GM12878 (cell line): ENCODE results near the gene CEBPG. TPM values are rescaled to one million over a fixed set of nuclear protein-coding genes. Genes with fewer than 3 reads are reported as not detected.

ENCODE experiments used
- ATAC-seq: fragments of 200-7000 bp; cut with Tn5 transposase; 3 replicates; pipeline ENCODE4 v1.9.1; 2020; ENCODE audit warnings: mild to moderate bottlenecking, moderate library complexity
- BruUV-seq: library from RNA; stranded (reverse); fragments of 400-500 nt; replicated peaks from 2 replicates; lab custom pipeline; 2021; lab: Mats Ljungman, UMichigan
- CTCF ChIA-PET: fragments of 300-600 bp; sonication (Branson Sonifier 250); formaldehyde crosslinking; extraction: SDS; loops from one replicate; lab custom pipeline; 2021; ENCODE audit warnings: inconsistent platforms; lab: Yijun Ruan, JAX
- POLR2A ChIA-PET: fragments of 350-600 bp; formaldehyde crosslinking; extraction: SDS; loops from one replicate; lab custom pipeline; 2021; ENCODE audit warnings: inconsistent platforms; lab: Charles Lee
- RAD21 ChIA-PET: fragments of 300-600 bp; sonication (Branson Sonifier 250); formaldehyde crosslinking; loops from one replicate; lab custom pipeline; 2023; ENCODE audit warnings: antibody characterized with exemption; ENCODE audit not compliant: unreplicated experiment; lab: Charles Lee
- SMC1A ChIA-PET: fragments of 300-600 bp; sonication (Branson Sonifier 250); formaldehyde crosslinking; loops from one replicate; lab custom pipeline; 2023; ENCODE audit not compliant: unreplicated experiment, uncharacterized antibody; lab: Charles Lee
- DNase-seq: peaks from one replicate; pipeline ENCODE4 v3.0.0-alpha.2; 2011; ENCODE audit warnings: low read depth, low spot score
- FAIRE-seq: peaks from 3 replicates; lab custom pipeline; 2011; peaks lifted over from hg19 to GRCh38; lab: Jason Lieb, UNC
- H2AFZ ChIP-seq: 2 replicates; pipeline ENCODE4 v1.6.0; 2011; ENCODE audit warnings: low read depth, low read length, control low read depth; ENCODE audit not compliant: control insufficient read depth
- H3K27ac ChIP-seq: 2 replicates; pipeline ENCODE4 v1.5.1; 2011; ENCODE audit warnings: control low read depth; ENCODE audit not compliant: control insufficient read depth, insufficient read depth
- H3K27me3 ChIP-seq, 2 experiments: replicated peaks in 1 of 2; 2 replicates each; pipeline versions ENCODE4 v1.6.0 to v1.6.1; 2011; ENCODE audit warnings: low read length in 1 of 2; ENCODE audit not compliant: control insufficient read depth in 2 of 2, insufficient read depth in 2 of 2
- H3K36me3 ChIP-seq, 2 experiments: 2 replicates each; pipeline ENCODE4 v1.5.1; 2011; ENCODE audit warnings: low read length in 1 of 2; ENCODE audit not compliant: control insufficient read depth in 2 of 2, insufficient read depth in 2 of 2
- H3K4me1 ChIP-seq: 2 replicates; pipeline ENCODE4 v1.6.1; 2011; ENCODE audit warnings: mild to moderate bottlenecking, low read length, moderate library complexity, mixed read lengths; ENCODE audit not compliant: control insufficient read depth, insufficient read depth
- H3K4me2 ChIP-seq: 2 replicates; pipeline ENCODE4 v1.6.0; 2011; ENCODE audit warnings: control low read depth; ENCODE audit not compliant: control insufficient read depth, insufficient read depth
- H3K4me3 ChIP-seq: fragments of 200-600 bp; sonication (generic); 2 replicates; pipeline ENCODE4 v1.5.1; 2016
- H3K79me2 ChIP-seq: 2 replicates; pipeline ENCODE4 v1.6.0; 2011; ENCODE audit warnings: low read length; ENCODE audit not compliant: control insufficient read depth, insufficient read depth
- H3K9ac ChIP-seq: 2 replicates; pipeline ENCODE4 v1.8.0; 2011; ENCODE audit warnings: low read length, control low read depth, mixed read lengths; ENCODE audit not compliant: control insufficient read depth, insufficient read depth
- H3K9me3 ChIP-seq: replicated peaks from 3 replicates; pipeline ENCODE4 v1.5.1; 2011; ENCODE audit warnings: mild to moderate bottlenecking, low read length; ENCODE audit not compliant: control insufficient read depth, insufficient read depth
- H4K20me1 ChIP-seq: 2 replicates; pipeline ENCODE4 v1.6.0; 2011; ENCODE audit not compliant: control insufficient read depth, insufficient read depth
- BHLHE40 ChIP-seq, 2 experiments: fragments of 450-650 bp in 1 of 2; IDR thresholded peaks; 2 replicates each; pipeline ENCODE4 v1.6.1; 2011 to 2017; ENCODE audit warnings: low read depth in 2 of 2, borderline replicate concordance in 1 of 2, improper control_type of control experiment in 1 of 2, low read length in 1 of 2, mild to moderate bottlenecking in 1 of 2
- CBFB ChIP-seq: IDR thresholded peaks from 2 replicates; pipeline ENCODE4 v1.6.1; 2016; ENCODE audit warnings: antibody characterized with exemption, low read depth
- CBX3 ChIP-seq: fragments of 200-600 bp; sonication (generic); IDR thresholded peaks from 2 replicates; pipeline ENCODE4 v1.6.1; 2016; ENCODE audit warnings: low read depth, borderline replicate concordance
- CBX5 ChIP-seq: sonication (generic); IDR thresholded peaks from 2 replicates; pipeline ENCODE4 v1.6.1; 2016; ENCODE audit warnings: low read depth, moderate library complexity, mild to moderate bottlenecking, inconsistent platforms
- CHD4 ChIP-seq: fragments of 200-600 bp; sonication (generic); IDR thresholded peaks from 2 replicates; pipeline ENCODE4 v1.6.1; 2016; ENCODE audit warnings: mild to moderate bottlenecking
- HDAC6 ChIP-seq: fragments of 200-600 bp; sonication (generic); IDR thresholded peaks from one replicate; pipeline ENCODE4 v1.8.0; 2017; ENCODE audit warnings: antibody characterized with exemption; ENCODE audit not compliant: unreplicated experiment
- MEF2A ChIP-seq: IDR thresholded peaks from 2 replicates; pipeline ENCODE4 v1.6.1; 2011; ENCODE audit warnings: low read depth, mild to moderate bottlenecking, low read length, moderate library complexity; ENCODE audit not compliant: insufficient read depth
- MXI1 ChIP-seq: fragments of 150-350 bp; IDR thresholded peaks from 2 replicates; pipeline ENCODE4 v1.6.1; 2011; ENCODE audit warnings: low read depth, mild to moderate bottlenecking, inconsistent platforms, low read length, improper control_type of control experiment
- NFXL1 ChIP-seq: fragments of 450-650 bp; IDR thresholded peaks from 2 replicates; pipeline ENCODE4 v1.6.1; 2017; ENCODE audit warnings: antibody characterized with exemption, mild to moderate bottlenecking, borderline replicate concordance
- PAX8 ChIP-seq: fragments of 450-650 bp; IDR thresholded peaks from 2 replicates; pipeline ENCODE4 v1.6.1; 2017; ENCODE audit warnings: mild to moderate bottlenecking, moderate library complexity
- RB1 ChIP-seq: fragments of 450-650 bp; formaldehyde crosslinking; IDR thresholded peaks from 2 replicates; pipeline ENCODE4 v1.6.1; 2017; ENCODE audit warnings: mild to moderate bottlenecking, borderline replicate concordance
- RUNX3 ChIP-seq: IDR thresholded peaks from 2 replicates; pipeline ENCODE4 v1.6.1; 2012; ENCODE audit warnings: low read length, inconsistent platforms
- ZNF274 ChIP-seq: IDR thresholded peaks from one replicate; pipeline ENCODE4 v1.8.0; 2011; ENCODE audit not compliant: insufficient read length, insufficient read depth
- ZNF384 ChIP-seq: IDR thresholded peaks from 2 replicates; pipeline ENCODE4 v1.6.1; 2012; ENCODE audit warnings: low read depth, mild to moderate bottlenecking, low read length, improper control_type of control experiment, borderline replicate concordance
- ZSCAN29 ChIP-seq: fragments of 450-650 bp; IDR thresholded peaks from 2 replicates; pipeline ENCODE4 v1.6.1; 2017; ENCODE audit warnings: mild to moderate bottlenecking, moderate library complexity
- WGBS: methylation state at CpG from one replicate; pipeline ENCODE4 v1.1.6; 2016; ENCODE audit warnings: low lambda C conversion rate; ENCODE audit not compliant: insufficient replicate concordance, insufficient coverage; ENCODE audit errors: missing lambda C conversion rate; 5-methylcytosine and 5-hydroxymethylcytosine counted together
- in situ Hi-C: fragments of 300-500 bp; cut with MboI; formaldehyde crosslinking; loops from 9 replicates; pipeline ENCODE4 v1.14.3; 2018; ENCODE audit warnings: mixed read lengths
- intact Hi-C: fragments of 100-400 bp; cut with micrococcal nuclease; formaldehyde crosslinking; loops from one replicate; pipeline ENCODE4 v1.14.2; 2022; ENCODE audit not compliant: unreplicated experiment
- polyA plus RNA-seq, 11 experiments: library from polyadenylated mRNA; depleted of rRNA in 4 of 11; unstranded in 6 of 11; stranded (reverse) in 5 of 11; fragments of >200 nt; fragmentation: Nextera tagmentation in 4 of 11; fragmentation: Illumina TruSeq in 1 of 11; extraction: Ambion mirVana in 4 of 11; extraction: Trizol in 1 of 11; gene quantifications; 1 replicate in 1 of 11; 2 replicates in 10 of 11; pipeline versions ENCODE4 v1.2.1 to v1.2.3, GENCODE V29; 2011 to 2016; ENCODE audit warnings: inconsistent platforms in 2 of 11, missing spikeins in 2 of 11, low read depth in 1 of 11
- total RNA-seq, 4 experiments: library from RNA; depleted of rRNA in 3 of 4; stranded (reverse); fragments of >200 nt in 3 of 4; fragmentation: Illumina TruSeq in 1 of 4; extraction: Trizol in 1 of 4; gene quantifications; 2 replicates each; pipeline versions ENCODE4 v1.2.1 to v1.2.3, GENCODE V29; 2013 to 2021

CEBPG gene
- total and polyA plus RNA-seq, 10 of the 15 experiments (the other 5 are each of a cell fraction or from before 2014, with no cell fraction given): 5.2 to 22.4 (median 20.0) TPM

DNA sequence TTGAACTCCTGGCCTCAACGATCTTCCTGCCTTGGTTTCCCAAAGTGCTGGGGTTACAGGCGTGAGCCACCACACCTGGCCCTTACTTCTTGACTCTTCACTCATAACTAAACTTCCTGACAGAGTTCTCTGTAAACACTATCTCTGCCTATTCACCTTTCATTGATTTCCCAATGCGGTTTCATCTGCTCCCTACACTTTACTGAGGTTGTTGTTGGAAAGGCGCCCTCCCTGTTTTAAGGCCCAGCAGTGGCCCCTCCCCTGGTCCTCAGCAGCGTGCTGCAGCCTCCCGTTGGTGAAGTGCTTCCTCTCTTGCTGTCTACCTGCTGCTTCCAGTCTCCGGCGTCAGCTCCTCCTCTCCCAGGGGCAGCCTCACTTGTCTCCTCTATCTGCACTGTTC, 44.4 kb upstream of the CEBPG start:
- ChIA-PET RAD21 (no interaction called here), SMC1A (no interaction called here), POLR2A (no interaction called here), CTCF (no interaction called here)
- no peak overlapping the region for H3K9ac ChIP-seq
- no peak for DNase-seq
- WGBS: 35% methylated on average over 8 of the region's 8 CpGs
- H2AFZ ChIP-seq: no peak overlapping the region
- no peak overlapping the region for H3K4me2 ChIP-seq
- H3K4me1 ChIP-seq: no peaks in the 10 kb centered on the region
- H3K79me2 ChIP-seq: no peaks in the 10 kb centered on the region
- no peaks in the 10 kb centered on the region; a peak in 2 of 4 replicates for H3K27me3 ChIP-seq
- ATAC-seq: no peak
- no peak for TF ChIP-seq CBX3
- TF ChIP-seq NFXL1: no peak
- TF ChIP-seq ZNF384: no peak
- TF ChIP-seq CBX5: no peak
- no peak for TF ChIP-seq CHD4
- TF ChIP-seq RB1: no peak
- no peak for TF ChIP-seq ZNF274
- TF ChIP-seq ZSCAN29: no peak
- no peak for TF ChIP-seq PAX8
- no peak for TF ChIP-seq BHLHE40 (IDR thresholded peaks at IDR 0.05; ENCODE audit: borderline replicate concordance in 1 of 2, low read depth in 2 of 2, low read length in 1 of 2)
- no peak for TF ChIP-seq CBFB
- TF ChIP-seq RUNX3: no peak
- TF ChIP-seq MEF2A: no peak
- TF ChIP-seq MXI1: no peak
- no peak for TF ChIP-seq HDAC6
- in situ Hi-C loops: no loop called here
- no peak for FAIRE-seq
- intact Hi-C loops: no loop called here
- no peak overlapping the region for H3K4me3 ChIP-seq
- no TSS peak for BruUV-seq
- no peaks in the 10 kb centered on the region for H4K20me1 ChIP-seq
- no peak overlapping the region for H3K27ac ChIP-seq
- no peaks in the 10 kb centered on the region for H3K9me3 ChIP-seq
- H3K36me3 ChIP-seq: no peaks in the 10 kb centered on the region; a peak in 1 of 4 replicates
